ENCODE measurements around the gene RBP3.

The RBP3 gene

DNA sequence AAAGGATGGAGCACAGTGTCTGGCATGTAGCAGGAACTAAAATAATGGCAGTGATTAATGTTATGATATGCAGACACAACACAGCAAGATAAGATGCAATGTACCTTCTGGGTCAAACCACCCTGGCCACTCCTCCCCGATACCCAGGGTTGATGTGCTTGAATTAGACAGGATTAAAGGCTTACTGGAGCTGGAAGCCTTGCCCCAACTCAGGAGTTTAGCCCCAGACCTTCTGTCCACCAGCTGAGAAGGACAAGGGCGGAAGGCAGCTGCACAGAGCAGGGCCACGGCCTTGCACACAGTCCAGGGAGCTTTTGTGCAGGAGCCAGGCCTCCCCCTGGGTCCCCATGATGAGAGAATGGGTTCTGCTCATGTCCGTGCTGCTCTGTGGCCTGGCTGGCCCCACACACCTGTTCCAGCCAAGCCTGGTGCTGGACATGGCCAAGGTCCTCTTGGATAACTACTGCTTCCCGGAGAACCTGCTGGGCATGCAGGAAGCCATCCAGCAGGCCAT is at the start of gene RBP3:
Gene RBP3, plus strand, starts transcription at position 226 of the 514 bp plus-strand sequence. Its CDS starts 122 bp downstream, at position 348.
- DNase-seq (ENCODE audit: low read depth, low spot score): no peak

- no peak for DNase-seq (ENCODE audit: low read depth, low spot score)
Observed at GRCh38 chr10:47298715-47299114, 49.4 kb upstream of the RBP3 start.

GRCh38 chr10:47299611-47300428 is 48.3 kb upstream of the RBP3 start, which contains the start of gene GDF10:
GDF10 (plus strand) TSS chr10:47300197; CDS start chr10:47300652, 455 bp downstream.
- DNase-seq (ENCODE audit: low read depth, low spot score): no peak

DNA sequence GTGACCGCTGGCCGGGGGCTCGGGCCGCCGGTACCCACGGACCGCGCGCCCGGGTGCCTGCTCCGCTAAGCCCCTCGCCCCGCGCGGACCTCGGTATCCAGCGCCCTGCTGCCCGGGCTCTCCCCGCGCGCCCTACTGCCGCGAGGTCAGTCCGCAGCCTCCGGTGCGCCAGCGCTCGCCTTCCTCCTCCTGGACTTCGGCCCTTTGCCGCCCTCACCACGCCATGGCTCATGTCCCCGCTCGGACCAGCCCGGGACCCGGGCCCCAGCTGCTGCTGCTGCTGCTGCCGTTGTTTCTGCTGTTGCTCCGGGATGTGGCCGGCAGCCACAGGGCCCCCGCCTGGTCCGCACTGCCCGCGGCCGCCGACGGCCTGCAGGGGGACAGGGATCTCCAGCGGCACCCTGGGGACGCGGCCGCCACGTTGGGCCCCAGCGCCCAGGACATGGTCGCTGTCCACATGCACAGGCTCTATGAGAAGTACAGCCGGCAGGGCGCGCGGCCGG is 47.7 kb upstream of the RBP3 start:
- peak; percentile 40 for DNase-seq (ENCODE audit: low read depth, low spot score)

GRCh38 chr10:47301833-47302232 is 46.3 kb upstream of the RBP3 start:
- DNase-seq (ENCODE audit: low read depth, low spot score): no peak

DNA sequence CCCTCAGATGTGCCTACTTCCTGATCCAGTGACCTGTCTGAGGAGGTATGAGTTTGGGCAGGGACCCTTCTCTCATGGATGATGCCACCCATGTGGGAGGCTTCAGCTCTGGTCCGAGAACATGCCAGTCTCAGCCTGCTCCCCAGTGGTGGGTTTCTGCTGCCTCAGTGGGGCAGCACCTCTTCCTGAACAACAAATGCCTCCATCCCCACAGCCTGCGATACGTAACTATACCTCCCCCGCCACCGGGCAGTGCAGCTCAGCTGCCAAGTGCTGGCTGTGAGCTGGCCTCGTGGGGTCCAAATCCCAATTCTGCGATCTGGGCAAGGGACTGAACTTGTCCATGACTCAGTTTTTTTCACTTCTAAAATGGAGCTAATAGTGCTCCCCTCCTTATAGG is 45.1 kb upstream of the RBP3 start:
- no peak for DNase-seq (ENCODE audit: low read depth, low spot score)

DNA sequence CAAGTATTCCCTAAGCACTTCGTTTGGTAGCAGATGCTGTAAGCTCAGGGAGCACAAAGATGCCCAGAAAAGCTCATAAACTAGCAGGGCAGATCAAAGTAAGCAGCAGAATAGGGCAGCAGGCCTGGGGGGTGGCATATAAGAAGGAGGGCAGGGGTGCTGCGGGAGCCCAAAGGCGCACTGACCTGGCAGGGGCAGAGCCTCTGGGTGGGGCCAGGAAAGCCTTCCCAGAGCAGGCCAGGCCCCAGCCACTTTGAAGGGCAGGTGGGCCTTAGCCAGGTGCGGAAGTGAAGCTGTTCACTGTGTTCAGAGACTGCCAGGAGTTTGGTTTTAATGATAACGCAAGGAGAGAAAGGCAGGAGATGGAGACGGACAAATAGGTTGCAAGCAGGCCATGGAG is 44.3 kb upstream of the RBP3 start:
- DNase-seq (ENCODE audit: low read depth, low spot score): no peak

GRCh38 chr10:47305566-47305965 is 42.6 kb upstream of the RBP3 start:
- DNase-seq (ENCODE audit: low read depth, low spot score): no peak

GRCh38 chr10:47306387-47307210 is 41.6 kb upstream of the RBP3 start:
- no peak for DNase-seq (ENCODE audit: low read depth, low spot score)

DNA sequence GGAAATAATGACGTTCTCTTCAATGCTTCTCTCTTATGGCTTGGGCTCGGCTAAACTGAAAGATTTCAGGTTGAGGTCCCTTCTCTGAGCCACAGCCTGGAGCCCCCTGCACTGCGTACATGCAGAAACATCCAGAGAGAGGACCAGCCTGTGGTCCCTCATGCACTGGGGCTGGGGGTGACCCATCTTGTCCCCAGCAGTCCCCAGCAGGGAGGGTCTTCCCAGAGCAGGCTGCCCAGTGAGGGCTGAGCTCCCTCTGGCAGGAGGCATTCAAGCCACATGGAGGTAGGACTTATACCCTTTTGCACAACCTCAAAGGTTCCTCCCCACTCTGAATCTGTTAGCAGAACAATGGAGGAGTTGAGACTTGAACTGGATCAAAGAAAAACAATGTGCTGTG is 40.8 kb upstream of the RBP3 start:
- no peak for DNase-seq (ENCODE audit: low read depth, low spot score)

- no peak for DNase-seq (ENCODE audit: low read depth, low spot score)
Observed at GRCh38 chr10:47308775-47309174, 39.4 kb upstream of the RBP3 start.

GRCh38 chr10:47309408-47310089 is 38.6 kb upstream of the RBP3 start:
- DNase-seq (ENCODE audit: low read depth, low spot score): no peak

GRCh38 chr10:47310090-47310505 is 38.1 kb upstream of the RBP3 start:
- DNase-seq (ENCODE audit: low read depth, low spot score): no peak

GRCh38 chr10:47311193-47311931 is 36.8 kb upstream of the RBP3 start:
- peak; percentile 52 for DNase-seq (ENCODE audit: low read depth, low spot score)

- DNase-seq (ENCODE audit: low read depth, low spot score): peak; percentile 90
Observed at GRCh38 chr10:47311932-47312662, 36.1 kb upstream of the RBP3 start.

- DNase-seq (ENCODE audit: low read depth, low spot score): no peak
Observed at GRCh38 chr10:47312663-47312995, 35.5 kb upstream of the RBP3 start.

GRCh38 chr10:47314416-47314970 is 33.7 kb upstream of the RBP3 start:
- no peak for DNase-seq (ENCODE audit: low read depth, low spot score)

DNA sequence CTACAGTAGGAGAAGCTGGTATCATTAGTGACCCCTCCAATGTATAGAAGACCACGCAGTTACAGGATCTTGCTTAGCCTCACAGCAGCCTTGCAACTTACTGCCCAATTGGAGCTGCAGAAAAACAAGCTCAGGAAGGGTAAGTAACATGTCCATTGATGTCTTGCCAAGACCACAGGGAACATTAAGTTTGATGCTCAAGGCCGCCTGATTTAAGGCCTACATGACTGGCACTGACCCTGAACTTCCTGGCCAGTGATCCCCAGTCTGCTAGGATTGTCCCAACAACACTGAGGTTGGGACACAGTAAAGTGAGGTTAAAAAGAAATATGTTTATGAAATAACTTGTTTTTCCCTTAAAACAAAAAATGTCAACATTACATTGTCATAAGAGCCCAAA is 32.7 kb upstream of the RBP3 start:
- no peak for DNase-seq (ENCODE audit: low read depth, low spot score)

DNA sequence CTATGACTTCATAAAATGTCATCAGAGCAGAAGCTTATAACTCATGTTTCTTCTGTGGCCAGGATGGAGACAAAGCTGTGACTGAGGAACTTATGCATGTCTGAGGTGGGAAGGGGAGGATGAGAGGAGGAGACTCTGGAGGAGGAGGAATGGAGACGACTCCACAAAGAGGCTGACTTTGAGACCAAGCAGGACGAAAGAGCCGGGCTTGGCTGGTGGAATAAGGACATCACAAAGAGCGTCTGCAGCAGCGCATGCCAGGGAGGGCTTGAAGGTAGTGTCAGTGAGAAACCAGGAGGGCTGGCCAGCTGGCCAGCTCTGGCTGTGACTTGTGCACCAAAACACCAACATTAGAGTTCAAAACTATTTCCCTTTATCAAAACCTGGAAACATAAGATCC is 32.0 kb upstream of the RBP3 start:
- DNase-seq (ENCODE audit: low read depth, low spot score): no peak

DNA sequence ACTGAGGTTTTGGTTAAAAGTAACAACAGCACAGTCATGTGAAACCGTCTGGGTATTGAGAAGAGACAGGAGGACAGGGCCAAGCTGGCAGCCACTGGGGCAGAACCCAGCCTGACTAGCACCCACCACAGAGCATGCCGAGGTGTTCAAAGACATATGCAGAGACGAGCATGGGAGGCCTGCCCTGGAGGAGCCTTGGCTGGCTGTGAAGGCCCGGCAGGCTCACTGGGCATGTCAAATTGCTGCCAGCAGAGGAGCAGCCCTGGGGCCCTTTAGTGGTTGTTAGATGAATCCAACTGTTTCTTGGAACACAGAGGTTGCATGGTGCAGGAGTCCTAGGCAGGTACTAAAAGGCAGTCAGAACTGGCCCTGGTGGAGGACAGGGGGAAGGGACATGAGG is 30.9 kb upstream of the RBP3 start:
- no peak for DNase-seq (ENCODE audit: low read depth, low spot score)
